ENCODE results near the gene TMEM167A. TPM values are rescaled to one million over a fixed set of nuclear protein-coding genes. Genes with fewer than 3 reads are reported as not detected.

TMEM167A gene
- polyA plus RNA-seq, 3 donors: 50.3 to 337 (median 288) TPM

GRCh38 chr5:83097689-83098231 lies 20.6 kb upstream of the TMEM167A start:
- Mint-ChIP-seq H3K4me3 (no peak overlapping the region), H3K4me1 (peaks cover 11% of the 10 kb centered on the region), H3K27ac (no peak overlapping the region), H3K36me3 (peaks cover 17 to 27% of the 10 kb centered on the region in 2 donors), H3K27me3 (ENCODE audit: low read depth in 3 of 3) (no peaks in the 10 kb centered on the region), H3K9me3 (peaks cover 15 to 24% (median 19%) of the 10 kb centered on the region in 7 donors)
- no CpG with 5 or more reads among the region's 2 CpGs for WGBS (ENCODE audit: insufficient coverage)
- no peaks in the 10 kb centered on the region for H3K27me3 ChIP-seq (ENCODE audit: control insufficient read depth in 2 of 2, insufficient read depth in 2 of 2, low read length in 2 of 2)
- no peak for TF ChIP-seq CTCF (IDR thresholded peaks at IDR 0.05)
- H2AFZ ChIP-seq (ENCODE audit: insufficient read depth, low read depth, low read length, poor library complexity, severe bottlenecking): no peak overlapping the region
- peaks cover 52% of the 10 kb centered on the region for H3K79me2 ChIP-seq (ENCODE audit: insufficient read depth, low read length)
- H3K4me1 ChIP-seq (ENCODE audit: control insufficient read depth in 1 of 2, insufficient read depth in 2 of 2, low read length in 2 of 2): peaks cover 0 to 6% of the 10 kb centered on the region in 2 donors
- intact Hi-C loops (cut with micrococcal nuclease): no loop called here
- H3K4me3 ChIP-seq (replicated peaks in 1 of 3; ENCODE audit: low read depth in 2 of 3, low read length in 3 of 3): no peak overlapping the region
- H3K9ac ChIP-seq (ENCODE audit: insufficient read depth, low read length, poor library complexity, severe bottlenecking): no peak overlapping the region
- no peak overlapping the region for H3K4me2 ChIP-seq (replicated peaks; ENCODE audit: extremely low read depth, low read length, poor library complexity, severe bottlenecking)
- no peak overlapping the region for H3K27ac ChIP-seq (ENCODE audit: low read depth in 1 of 2, low read length in 2 of 2)
- H3K9me3 ChIP-seq (replicated peaks in 1 of 2; ENCODE audit: control insufficient read depth in 1 of 2, insufficient read depth in 1 of 2, low read length in 2 of 2): peaks cover 3 to 17% of the 10 kb centered on the region in 2 donors
- no peaks in the 10 kb centered on the region for H4K20me1 ChIP-seq (ENCODE audit: insufficient read depth, low read length)
- DNase-seq: no peak
- H3K36me3 ChIP-seq (replicated peaks in 1 of 2; ENCODE audit: control insufficient read depth in 1 of 2, insufficient read depth in 2 of 2, low read length in 2 of 2): peaks cover 0 to 12% of the 10 kb centered on the region in 2 donors

GRCh38 chr5:83096660-83097339 lies 19.6 kb upstream of the TMEM167A start:
- H3K4me2 ChIP-seq (replicated peaks; ENCODE audit: extremely low read depth, low read length, poor library complexity, severe bottlenecking): no peak overlapping the region
- peaks cover 20% of the 10 kb centered on the region for H3K4me1 Mint-ChIP-seq
- no peak overlapping the region for H3K9ac ChIP-seq (ENCODE audit: insufficient read depth, low read length, poor library complexity, severe bottlenecking)
- no peak overlapping the region for H3K27ac ChIP-seq (ENCODE audit: low read depth in 1 of 2, low read length in 2 of 2)
- no peaks in the 10 kb centered on the region for H4K20me1 ChIP-seq (ENCODE audit: insufficient read depth, low read length)
- no peak overlapping the region for H3K27ac Mint-ChIP-seq
- no peak overlapping the region for H3K4me3 Mint-ChIP-seq
- H3K9me3 ChIP-seq (replicated peaks in 1 of 2; ENCODE audit: control insufficient read depth in 1 of 2, insufficient read depth in 1 of 2, low read length in 2 of 2): peaks cover 3 to 23% of the 10 kb centered on the region in 2 donors
- peaks cover 59% of the 10 kb centered on the region for H3K79me2 ChIP-seq (ENCODE audit: insufficient read depth, low read length)
- peaks cover 0 to 10% of the 10 kb centered on the region in 2 donors for H3K4me1 ChIP-seq (ENCODE audit: control insufficient read depth in 1 of 2, insufficient read depth in 2 of 2, low read length in 2 of 2)
- DNase-seq: no peak
- peaks cover 19 to 29% of the 10 kb centered on the region in 2 donors for H3K36me3 Mint-ChIP-seq
- H3K27me3 ChIP-seq (ENCODE audit: control insufficient read depth in 2 of 2, insufficient read depth in 2 of 2, low read length in 2 of 2): no peaks in the 10 kb centered on the region
- H3K4me3 ChIP-seq (replicated peaks in 1 of 3; ENCODE audit: low read depth in 2 of 3, low read length in 3 of 3): no peak overlapping the region
- intact Hi-C loops (cut with micrococcal nuclease): no loop called here
- no peak overlapping the region for H2AFZ ChIP-seq (ENCODE audit: insufficient read depth, low read depth, low read length, poor library complexity, severe bottlenecking)
- H3K36me3 ChIP-seq (replicated peaks in 1 of 2; ENCODE audit: control insufficient read depth in 1 of 2, insufficient read depth in 2 of 2, low read length in 2 of 2): peaks cover 0 to 12% of the 10 kb centered on the region in 2 donors
- H3K27me3 Mint-ChIP-seq (ENCODE audit: low read depth in 3 of 3): no peaks in the 10 kb centered on the region
- peaks cover 22 to 30% (median 27%) of the 10 kb centered on the region in 7 donors for H3K9me3 Mint-ChIP-seq
- TF ChIP-seq CTCF (IDR thresholded peaks at IDR 0.05): no peak
- WGBS (ENCODE audit: insufficient coverage): no CpG with 5 or more reads among the region's 2 CpGs

Measured in CD14-positive monocyte (primary cell).